MM.1S (cell line): ENCODE data around the gene OR5H1.

Experiments
- DNase-seq: peaks from one replicate; pipeline ENCODE4 v3.0.0-alpha.2; 2015
- H2AFZ ChIP-seq: fragments of 300-600 bp; sonication (generic); 2 replicates; pipeline ENCODE4 v1.6.0; 2016; ENCODE audit warnings: antibody characterized with exemption, low read length
- H3F3A ChIP-seq: fragments of 300-600 bp; sonication (generic); 2 replicates; pipeline ENCODE4 v1.6.1; 2016; ENCODE audit warnings: mild to moderate bottlenecking, antibody characterized with exemption, low read length, moderate library complexity, mixed read lengths; ENCODE audit not compliant: insufficient read depth
- H3K27ac ChIP-seq: fragments of 300-600 bp; sonication (generic); 2 replicates; pipeline ENCODE4 v1.5.1; 2016; ENCODE audit warnings: mild to moderate bottlenecking, low read length
- H3K27me3 ChIP-seq: fragments of 300-600 bp; sonication (generic); replicated peaks from 2 replicates; pipeline ENCODE4 v1.6.0; 2016; ENCODE audit warnings: low read length; ENCODE audit not compliant: insufficient read depth
- H3K36me3 ChIP-seq: fragments of 300-600 bp; sonication (generic); replicated peaks from 2 replicates; pipeline ENCODE4 v1.6.1; 2016; ENCODE audit warnings: mild to moderate bottlenecking, low read length, mixed read lengths; ENCODE audit not compliant: insufficient read depth
- H3K4me1 ChIP-seq: fragments of 300-600 bp; sonication (generic); 2 replicates; pipeline ENCODE4 v1.6.1; 2016; ENCODE audit warnings: low read length, mixed read lengths
- H3K4me2 ChIP-seq: fragments of 300-600 bp; sonication (generic); 2 replicates; pipeline ENCODE4 v1.6.0; 2016; ENCODE audit warnings: low read depth, low read length
- H3K4me3 ChIP-seq: fragments of 300-600 bp; sonication (generic); 2 replicates; pipeline ENCODE4 v1.5.1; 2016; ENCODE audit warnings: low read length, mixed read lengths
- H3K79me2 ChIP-seq: fragments of 300-600 bp; sonication (generic); 2 replicates; pipeline ENCODE4 v1.6.1; 2016; ENCODE audit warnings: mixed run types, low read length, mixed read lengths
- H3K9ac ChIP-seq: fragments of 300-600 bp; sonication (generic); 2 replicates; pipeline ENCODE4 v1.6.1; 2016; ENCODE audit warnings: low read length, mixed read lengths
- H3K9me2 ChIP-seq: fragments of 300-600 bp; sonication (generic); replicated peaks from 2 replicates; pipeline ENCODE4 v1.6.1; 2016; ENCODE audit warnings: mild to moderate bottlenecking, low read length, mixed read lengths; ENCODE audit not compliant: insufficient read depth
- H3K9me3 ChIP-seq: fragments of 300-600 bp; sonication (generic); replicated peaks from 2 replicates; pipeline ENCODE4 v1.6.1; 2016; ENCODE audit warnings: mild to moderate bottlenecking, low read length, mixed read lengths; ENCODE audit not compliant: insufficient read depth
- H4K20me1 ChIP-seq: fragments of 300-600 bp; sonication (generic); 2 replicates; pipeline ENCODE4 v1.6.1; 2016; ENCODE audit warnings: mild to moderate bottlenecking, low read length, moderate library complexity, mixed read lengths; ENCODE audit not compliant: insufficient read depth
- CTCF ChIP-seq: fragments of 300-600 bp; sonication (generic); IDR thresholded peaks from 2 replicates; pipeline ENCODE4 v1.5.1; 2016; ENCODE audit warnings: antibody characterized with exemption, low read length, mixed read lengths
- EZH2 ChIP-seq: fragments of 300-600 bp; sonication (generic); optimal IDR thresholded peaks from 2 replicates; pipeline ENCODE3; 2017; ENCODE audit warnings: low read depth, mild to moderate bottlenecking, antibody characterized with exemption, low read length, mixed read lengths
- EZH2phosphoT487 ChIP-seq: fragments of 300-600 bp; sonication (generic); IDR thresholded peaks from 2 replicates; pipeline ENCODE4 v1.6.1; 2018; ENCODE audit warnings: antibody characterized with exemption, low read length

The OR5H1 gene

DNA sequence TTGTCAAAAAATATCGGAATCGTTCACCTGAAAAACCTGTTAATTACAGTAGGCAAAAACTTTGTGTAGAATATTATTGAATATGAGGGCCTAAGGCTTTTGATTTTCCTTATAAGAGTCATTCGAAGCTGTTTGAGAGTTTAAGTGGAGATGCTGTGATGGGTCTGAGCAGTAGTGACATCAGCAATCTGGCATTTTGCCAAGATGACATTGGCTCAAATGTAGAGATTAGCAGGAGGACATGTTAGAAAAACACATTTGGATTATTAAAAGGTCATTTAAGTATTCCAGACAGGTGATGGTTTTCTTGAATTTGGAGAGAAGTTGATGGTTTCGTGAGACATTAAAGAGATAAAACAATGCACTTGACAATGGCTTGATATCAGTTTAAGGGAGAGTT is 30.7 kb upstream of the OR5H1 start:
- Histone ChIP-seq H3K9ac (no peak overlapping the region), H3K27ac (no peak overlapping the region), H4K20me1 (no peaks in the 10 kb centered on the region), H3K4me1 (no peaks in the 10 kb centered on the region), H3K4me3 (no peak overlapping the region), H3F3A (no peaks in the 10 kb centered on the region), H3K27me3 (no peaks in the 10 kb centered on the region), H2AFZ (no peak overlapping the region), H3K9me3 (no peaks in the 10 kb centered on the region), H3K4me2 (no peak overlapping the region), H3K79me2 (no peaks in the 10 kb centered on the region), H3K9me2 (no peaks in the 10 kb centered on the region), H3K36me3 (no peaks in the 10 kb centered on the region)
- DNase-seq: no peak
- TF ChIP-seq EZH2phosphoT487: no peak

DNA sequence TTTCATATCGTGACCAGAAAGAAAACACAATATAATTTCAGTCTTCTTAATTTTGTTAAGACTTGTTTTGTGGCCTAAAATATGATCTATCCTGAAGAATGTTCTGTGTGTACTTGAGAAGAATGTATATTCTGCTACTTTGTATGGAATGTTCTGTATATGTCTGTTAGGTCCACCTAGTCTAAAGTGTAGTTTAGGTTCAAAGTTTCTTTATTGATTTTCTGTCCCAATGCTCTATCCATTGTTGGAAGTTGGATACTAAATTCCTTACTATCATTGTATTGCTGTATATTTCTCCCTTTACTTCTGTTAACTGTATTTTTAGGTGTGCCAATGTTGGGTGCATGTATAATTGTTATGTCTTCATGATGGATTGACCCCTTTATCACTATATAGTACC is 22.4 kb upstream of the OR5H1 start:
- Histone ChIP-seq H3K36me3 (no peaks in the 10 kb centered on the region), H3K79me2 (no peaks in the 10 kb centered on the region), H3K9me3 (no peaks in the 10 kb centered on the region), H3F3A (no peaks in the 10 kb centered on the region), H3K27me3 (no peaks in the 10 kb centered on the region), H3K4me1 (no peaks in the 10 kb centered on the region), H3K4me3 (no peak overlapping the region), H3K9me2 (no peaks in the 10 kb centered on the region), H3K27ac (no peak overlapping the region), H2AFZ (no peak overlapping the region), H3K9ac (no peak overlapping the region), H3K4me2 (no peak overlapping the region), H4K20me1 (no peaks in the 10 kb centered on the region)
- no peak for DNase-seq
- TF ChIP-seq EZH2phosphoT487 (no peak), CTCF (no peak), EZH2 (no peak)

DNA sequence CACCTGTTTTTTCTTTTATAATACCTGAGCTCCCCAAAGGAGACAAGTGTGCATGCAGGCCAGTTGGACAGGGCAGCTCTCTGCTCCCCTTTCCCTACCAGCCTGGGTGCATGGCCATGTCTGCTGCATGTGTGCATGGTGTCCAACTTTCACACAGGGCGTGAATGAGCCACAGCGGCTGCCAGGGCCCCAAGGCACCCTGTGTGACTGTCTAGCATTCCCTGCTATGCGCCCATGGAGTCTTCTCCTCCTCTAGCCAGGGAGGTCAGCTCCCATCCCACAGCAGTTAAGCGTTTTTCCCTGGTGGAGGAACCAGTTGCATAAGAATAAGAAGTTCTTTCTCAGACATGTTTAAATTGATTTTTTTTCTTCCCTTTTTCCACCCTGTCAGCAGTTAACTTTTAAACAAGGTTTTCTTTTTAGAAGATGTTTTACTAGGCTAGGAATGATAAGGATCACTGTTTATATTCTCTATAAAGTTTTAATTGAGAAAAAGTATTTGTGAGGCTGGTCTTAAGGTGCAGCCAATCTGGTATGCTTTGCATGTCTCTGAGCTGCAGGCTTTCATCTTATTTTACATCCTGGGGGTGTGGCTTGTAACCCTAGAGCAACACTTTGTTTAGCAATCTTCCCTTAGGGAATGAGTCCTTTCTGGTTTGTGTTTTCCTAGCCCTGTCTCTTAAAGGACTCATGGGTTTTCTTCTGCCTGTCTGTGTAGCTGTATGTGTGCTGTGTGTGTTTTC is 20.5 kb upstream of the OR5H1 start:
- Histone ChIP-seq H3K27me3 (no peaks in the 10 kb centered on the region), H3K4me3 (no peak overlapping the region), H3K9me2 (no peaks in the 10 kb centered on the region), H3F3A (no peaks in the 10 kb centered on the region), H3K79me2 (no peaks in the 10 kb centered on the region), H3K36me3 (no peaks in the 10 kb centered on the region), H4K20me1 (no peaks in the 10 kb centered on the region), H3K9me3 (no peaks in the 10 kb centered on the region), H3K4me2 (no peak overlapping the region), H2AFZ (no peak overlapping the region), H3K9ac (no peak overlapping the region), H3K4me1 (no peaks in the 10 kb centered on the region), H3K27ac (no peak overlapping the region)
- TF ChIP-seq EZH2phosphoT487: no peak
- no peak for TF ChIP-seq CTCF
- no peak for TF ChIP-seq EZH2
- no peak for DNase-seq

GRCh38 chr3:98110550-98110908 is 20.0 kb upstream of the OR5H1 start:
- TF ChIP-seq EZH2 (no peak), CTCF (no peak), EZH2phosphoT487 (no peak)
- Histone ChIP-seq H3K9me2 (no peaks in the 10 kb centered on the region), H2AFZ (no peak overlapping the region), H3F3A (no peaks in the 10 kb centered on the region), H3K36me3 (no peaks in the 10 kb centered on the region), H3K79me2 (no peaks in the 10 kb centered on the region), H3K4me1 (no peaks in the 10 kb centered on the region), H3K9ac (no peak overlapping the region), H3K4me2 (no peak overlapping the region), H3K27ac (no peak overlapping the region), H3K27me3 (no peaks in the 10 kb centered on the region), H3K9me3 (no peaks in the 10 kb centered on the region), H3K4me3 (no peak overlapping the region), H4K20me1 (no peaks in the 10 kb centered on the region)
- no peak for DNase-seq
